HG02759 (cell line): Measurements from ENCODE around the gene CDK5RAP2.
"Not testable (repeated sequence)": the region's sequence is repeated elsewhere in the genome, so short reads cannot be mapped to it uniquely, and the experiment has no call there.

Experiments used
- ATAC-seq: cut with Tn5 transposase; IDR thresholded peaks from one replicate; pipeline ENCODE4 v1.9.1; 2021; ENCODE audit warnings: mild to moderate bottlenecking, moderate library complexity; ENCODE audit not compliant: unreplicated experiment

Gene CDK5RAP2

DNA sequence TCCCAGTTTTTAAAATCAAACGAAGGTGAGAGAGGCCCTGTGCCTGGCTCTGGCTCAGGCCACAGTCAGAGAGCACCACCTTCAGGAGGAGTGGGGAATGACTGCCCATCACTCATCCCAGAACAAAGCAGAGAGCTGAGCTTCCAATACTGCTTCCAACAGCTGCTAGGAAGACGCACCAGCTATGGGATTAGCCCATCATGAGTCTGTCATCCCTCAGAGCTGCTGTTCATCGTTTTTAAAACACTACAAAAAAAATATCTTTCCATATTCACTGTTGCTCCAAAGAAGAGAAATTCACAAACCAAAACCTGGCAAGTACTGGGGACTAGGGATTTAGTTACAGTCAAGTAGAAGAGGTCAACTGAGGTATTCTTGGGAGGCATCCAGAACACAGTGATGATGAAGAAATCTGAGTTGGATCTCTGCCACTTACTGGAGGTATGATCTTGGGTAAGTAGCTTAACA lies 102.4 kb downstream of the CDK5RAP2 start:
- peak; percentile 75 for ATAC-seq

DNA sequence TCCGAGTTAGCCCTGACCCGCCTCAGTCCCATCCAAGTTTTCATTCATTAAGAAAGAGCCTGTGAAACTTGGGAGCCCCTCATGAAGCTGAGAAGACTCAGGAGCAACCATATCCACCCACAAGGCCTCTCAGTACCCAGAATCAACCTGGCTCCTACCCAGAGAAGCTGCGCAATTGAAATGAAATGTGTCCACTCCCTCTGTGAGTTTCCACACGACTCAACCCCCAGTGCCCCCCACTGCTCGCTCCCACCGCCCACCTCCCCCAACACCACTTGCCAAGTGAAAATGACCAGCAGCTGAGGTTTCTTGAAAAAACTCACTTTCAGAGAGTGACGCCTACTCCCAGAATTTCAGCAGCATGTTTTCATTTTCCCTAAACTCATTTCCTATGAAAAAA lies 104.6 kb downstream of the CDK5RAP2 start:
- ATAC-seq, result no peak

DNA sequence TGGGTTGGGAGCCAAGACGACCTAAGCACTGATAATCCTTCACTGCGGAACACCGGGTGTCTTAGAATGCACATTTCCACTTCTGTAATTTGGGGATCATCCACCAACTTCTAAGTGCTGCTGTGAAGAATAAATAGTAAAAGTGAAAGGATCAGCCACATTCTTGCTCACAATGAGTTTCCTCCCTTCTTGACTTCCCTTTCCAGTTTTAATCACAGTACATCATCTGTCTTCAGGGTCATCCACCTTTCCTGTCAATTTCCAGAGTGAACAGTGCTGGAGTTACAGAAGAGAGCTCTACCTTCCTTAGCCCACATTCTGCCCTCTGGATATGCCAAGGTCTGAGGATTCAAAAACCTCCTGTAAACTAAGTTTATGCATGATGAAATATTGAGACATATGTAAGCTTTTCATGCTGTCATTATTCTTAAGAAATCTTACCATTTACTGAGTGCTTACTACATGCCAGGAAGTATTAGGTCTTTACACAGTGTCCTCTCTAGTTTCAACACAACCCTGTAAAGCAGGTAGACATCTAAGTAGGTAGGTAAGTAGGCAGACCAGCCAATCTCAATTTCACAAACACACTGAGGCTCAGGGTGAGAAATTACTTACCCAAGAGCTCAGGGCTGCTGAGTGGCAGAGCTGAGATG lies 105.2 kb downstream of the CDK5RAP2 start:
- no peak for ATAC-seq

DNA sequence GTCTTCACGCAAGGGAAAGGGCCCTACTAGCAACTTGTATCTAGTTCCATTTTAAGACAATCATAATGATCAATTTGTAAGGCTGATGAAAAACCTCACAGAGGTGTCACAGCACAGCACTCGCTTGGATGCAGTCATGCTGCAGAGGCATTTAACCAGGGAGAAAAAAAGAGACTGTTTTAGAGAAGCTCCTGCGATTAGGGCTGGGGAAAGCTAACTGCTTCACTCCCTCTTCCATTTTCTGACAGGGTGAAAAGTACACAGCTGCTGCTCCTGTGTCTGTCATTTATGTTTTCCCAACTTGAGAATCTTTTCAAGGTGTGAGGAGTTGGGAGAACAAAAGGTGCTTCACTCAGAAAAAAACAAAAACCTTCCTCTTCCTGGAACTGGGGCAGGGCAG lies 106.4 kb downstream of the CDK5RAP2 start:
- ATAC-seq, result no peak

DNA sequence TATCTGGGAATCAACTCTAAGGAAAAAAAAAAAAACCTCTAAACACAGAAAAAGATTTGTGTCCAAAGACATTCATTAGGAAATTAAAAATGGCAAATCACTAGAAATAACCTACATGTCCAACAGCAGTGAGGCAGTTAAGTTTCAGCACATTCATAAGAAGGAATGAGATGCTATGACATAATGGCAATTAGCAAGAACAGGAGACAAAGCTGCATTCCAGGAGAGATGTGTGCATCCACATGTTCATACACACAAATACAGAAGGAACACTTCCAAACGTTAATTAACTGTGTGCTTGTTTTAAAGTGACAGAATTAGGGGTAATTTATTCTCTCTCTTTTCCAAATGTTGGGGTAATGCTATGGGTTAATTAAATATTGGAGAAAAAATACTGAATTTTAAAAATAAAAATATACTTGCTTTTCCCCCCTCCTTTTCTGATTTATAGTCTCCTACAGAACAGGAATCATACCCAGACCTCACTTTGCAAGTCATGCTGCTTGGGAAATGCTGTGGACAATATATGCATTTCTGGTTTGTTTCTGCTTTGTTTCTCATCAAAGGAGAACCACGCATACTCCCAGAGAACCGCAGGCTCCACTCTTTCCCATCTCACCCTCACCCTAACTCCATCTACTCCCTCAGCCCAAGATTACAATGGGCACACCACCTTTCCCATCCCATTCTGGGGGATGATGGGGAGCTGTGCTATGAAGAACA lies 114.1 kb downstream of the CDK5RAP2 start:
- no peak for ATAC-seq

DNA sequence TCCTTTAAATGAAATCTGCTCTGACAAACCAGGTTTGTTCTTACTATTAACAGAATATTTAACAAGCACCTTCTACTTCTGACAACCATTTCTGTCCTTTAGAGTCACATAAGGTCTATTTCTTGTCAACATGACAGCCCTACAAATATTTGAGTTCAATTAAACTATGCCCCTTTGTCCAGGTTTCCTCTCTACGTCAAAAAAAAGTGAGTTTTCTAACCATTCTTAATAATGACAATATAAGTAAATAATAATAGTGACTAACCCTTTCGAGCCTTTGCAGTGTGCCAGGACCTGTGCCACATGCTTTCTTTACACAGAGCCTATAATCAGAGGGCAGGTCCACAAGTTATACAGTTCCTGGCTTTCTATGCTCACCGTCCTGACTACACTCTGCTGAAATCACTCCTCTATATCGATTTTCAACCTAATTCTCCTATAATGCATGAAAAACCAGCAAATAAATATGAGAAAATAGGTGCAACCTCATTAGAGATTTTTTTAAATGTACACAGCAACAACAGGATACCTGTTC lies 115.0 kb downstream of the CDK5RAP2 start:
- no peak for ATAC-seq

DNA sequence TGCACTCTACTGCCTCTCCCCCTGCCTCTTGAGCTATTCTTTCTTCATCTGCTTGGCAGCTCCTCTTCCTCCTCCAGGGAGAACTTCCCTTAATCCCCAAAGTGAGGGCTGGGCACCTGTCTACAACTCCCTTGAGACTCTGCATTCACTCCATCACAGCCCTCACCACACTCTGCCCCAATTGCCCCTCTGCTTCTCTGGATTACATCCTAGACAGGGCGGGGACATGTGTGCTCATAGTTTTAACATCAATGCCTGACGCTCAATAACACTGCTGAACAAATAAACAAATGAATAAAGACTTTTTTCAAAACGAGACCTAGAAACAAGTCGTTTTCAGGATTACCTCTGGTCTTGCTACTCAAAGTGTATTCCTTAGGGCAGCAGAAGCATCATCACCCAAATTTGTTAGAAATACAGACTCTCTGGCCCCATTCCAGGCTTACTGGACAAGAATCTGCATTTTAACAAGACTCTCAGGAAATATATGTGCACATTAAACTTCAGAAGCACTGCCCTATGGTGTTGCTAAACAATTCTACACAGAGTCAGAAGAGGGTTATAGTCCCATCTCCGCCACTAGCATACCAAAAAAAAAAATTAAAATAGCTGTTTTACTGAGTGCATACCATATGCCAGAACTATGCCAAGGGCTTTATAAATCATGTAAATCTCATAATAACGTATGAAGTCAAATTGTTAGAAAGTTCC lies 115.6 kb downstream of the CDK5RAP2 start:
- no peak for ATAC-seq

DNA sequence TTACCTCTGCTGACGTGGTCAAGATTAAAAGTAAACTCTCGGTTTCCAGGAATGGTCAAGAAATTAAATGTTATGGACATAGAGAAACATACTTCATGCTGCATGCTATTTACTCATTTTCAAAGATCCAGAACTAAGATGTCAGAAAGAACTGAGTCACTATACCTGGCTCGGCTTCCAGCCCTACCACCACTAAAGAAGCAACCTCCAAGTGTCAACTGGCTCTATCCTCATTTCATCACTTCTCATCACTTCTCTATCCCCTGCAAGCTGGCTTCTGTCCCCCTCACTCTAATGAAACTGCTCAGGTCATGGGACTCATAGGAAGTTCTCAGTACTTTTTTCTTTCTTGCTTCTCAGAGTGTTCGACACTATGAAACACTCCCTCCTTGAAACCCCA lies 116.2 kb downstream of the CDK5RAP2 start:
- ATAC-seq, result no peak

DNA sequence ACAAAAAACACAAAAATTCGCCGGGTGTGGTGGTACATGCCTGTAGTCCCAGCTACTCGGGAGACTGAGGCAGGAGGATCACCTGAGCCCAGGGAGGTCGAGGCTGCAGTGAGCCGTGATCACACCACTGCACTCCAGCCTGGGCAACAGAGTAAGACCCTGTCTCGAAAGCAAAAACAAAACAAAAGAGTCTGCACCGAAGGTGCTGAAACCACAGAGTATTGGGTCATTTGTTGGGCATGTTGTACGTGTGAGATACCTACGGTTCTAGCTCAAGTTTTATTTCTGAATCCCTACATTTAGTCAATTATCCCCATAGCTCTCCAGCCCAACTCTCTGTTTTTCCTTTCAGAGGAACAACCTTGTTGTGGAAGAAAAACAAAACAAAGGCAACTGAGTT lies 118.3 kb downstream of the CDK5RAP2 start:
- not testable (repeated sequence) for ATAC-seq

DNA sequence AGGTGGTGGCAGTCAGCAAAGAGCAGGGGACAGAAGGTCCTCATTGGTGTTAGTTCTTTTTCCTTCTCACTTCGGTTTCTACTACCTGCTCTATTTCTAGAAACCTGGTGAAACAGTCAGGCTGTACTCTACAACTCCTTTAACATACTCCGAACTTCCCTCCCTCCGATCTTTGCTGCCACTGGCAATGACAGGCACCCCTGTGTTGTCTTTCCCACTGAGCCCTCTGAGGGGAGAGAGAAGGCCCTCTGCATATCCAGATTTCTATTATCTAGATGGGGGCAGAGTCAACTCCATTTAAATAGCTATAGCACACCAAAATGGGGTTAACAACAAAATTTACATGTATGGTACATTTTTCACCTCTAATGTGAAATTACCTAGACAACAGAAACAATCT lies 123.7 kb downstream of the CDK5RAP2 start:
- ATAC-seq, result no peak

DNA sequence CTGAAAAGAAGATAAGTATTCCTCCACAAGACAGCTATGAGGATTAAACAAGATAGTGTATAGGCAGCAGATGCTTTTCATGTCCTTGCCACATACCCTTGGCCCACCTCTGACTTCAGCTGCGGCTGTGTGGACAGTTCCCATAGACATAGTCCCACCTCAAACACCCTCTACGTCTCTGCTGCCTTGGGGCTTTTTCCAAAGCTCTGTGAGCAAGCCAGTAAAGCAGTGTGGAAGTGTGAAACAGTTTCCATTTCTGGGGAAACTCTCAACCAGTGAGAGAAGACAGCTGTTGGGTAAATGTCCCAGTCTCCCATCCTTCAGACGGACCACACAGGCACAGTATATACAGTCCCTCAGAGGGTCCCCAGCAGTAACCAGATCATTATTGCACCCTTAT lies 125.5 kb downstream of the CDK5RAP2 start:
- ATAC-seq, result no peak

DNA sequence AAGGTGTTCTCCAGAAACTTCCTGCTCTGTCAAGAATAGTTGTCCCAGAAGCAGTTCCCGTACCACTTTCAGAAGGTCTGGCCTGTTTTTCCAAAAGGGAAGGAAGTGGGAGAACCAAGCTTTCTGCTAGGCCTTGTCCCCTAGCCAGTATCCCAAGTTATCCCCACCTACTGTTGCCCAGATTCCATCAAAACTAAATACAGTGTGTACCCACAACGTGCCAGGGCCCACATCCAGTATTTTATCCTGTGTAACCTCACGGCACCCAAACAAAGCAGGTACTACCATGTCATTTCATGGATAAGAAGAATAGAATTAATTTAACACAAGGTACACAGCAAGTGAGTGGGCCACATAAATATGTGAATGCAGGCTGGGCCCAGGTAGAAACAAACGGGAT lies 126.2 kb downstream of the CDK5RAP2 start:
- ATAC-seq, result no peak

DNA sequence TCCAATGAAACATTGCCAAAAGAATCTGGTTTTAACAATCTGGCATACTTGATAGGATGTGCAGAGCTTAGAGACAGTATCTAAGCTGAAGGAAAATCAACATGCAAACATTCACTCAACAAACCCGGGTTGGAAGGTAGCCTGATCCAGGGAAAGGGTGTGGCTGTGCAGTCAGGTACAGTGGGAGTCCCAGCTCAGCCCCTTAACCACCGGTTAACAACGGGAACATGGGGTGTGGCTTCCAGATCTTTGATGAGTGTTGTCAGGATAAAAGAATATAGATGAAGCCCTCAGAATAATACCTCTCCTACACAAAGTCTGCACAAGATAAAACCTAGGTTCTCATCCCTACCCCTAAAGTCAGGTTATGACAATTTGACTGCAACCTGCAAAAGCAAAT lies 127.3 kb downstream of the CDK5RAP2 start:
- ATAC-seq, result no peak

DNA sequence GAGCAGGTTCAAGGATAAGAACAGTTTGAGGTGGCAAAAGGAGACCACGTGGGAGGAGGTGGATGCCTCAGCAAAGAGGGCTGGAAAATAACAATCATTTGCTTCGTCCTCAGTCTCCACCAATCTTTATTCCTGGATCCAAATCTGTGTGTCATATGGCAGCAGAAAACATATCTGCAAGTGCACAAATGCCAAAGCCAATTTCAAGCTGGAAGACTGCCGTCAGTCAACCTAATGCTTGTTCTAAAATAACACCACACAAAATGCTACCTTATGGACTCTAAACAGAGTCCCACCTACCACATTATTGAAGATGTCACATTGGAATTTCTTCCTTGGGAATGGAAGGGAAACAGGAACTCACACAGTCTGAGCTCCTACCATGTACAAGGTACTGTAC lies 129.1 kb downstream of the CDK5RAP2 start:
- ATAC-seq, result no peak

DNA sequence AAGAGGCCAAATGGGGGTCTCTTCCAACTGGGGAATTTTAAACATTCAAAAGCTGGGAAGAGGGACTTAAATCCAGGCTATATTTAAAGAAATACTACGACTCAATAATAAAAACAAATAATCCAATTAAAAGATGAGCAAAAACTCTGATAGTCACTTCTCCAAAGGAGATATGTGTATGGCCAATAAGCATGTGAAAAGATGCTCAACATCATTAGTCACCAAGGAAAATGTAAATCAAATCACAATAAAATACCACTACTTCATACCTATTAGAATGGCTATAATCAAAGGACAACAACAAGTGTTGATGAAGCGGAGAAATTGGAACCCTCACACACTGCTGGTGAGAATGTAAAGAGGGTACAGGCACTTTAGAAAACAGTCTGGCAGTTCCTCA lies 130.4 kb downstream of the CDK5RAP2 start:
- no peak for ATAC-seq

DNA sequence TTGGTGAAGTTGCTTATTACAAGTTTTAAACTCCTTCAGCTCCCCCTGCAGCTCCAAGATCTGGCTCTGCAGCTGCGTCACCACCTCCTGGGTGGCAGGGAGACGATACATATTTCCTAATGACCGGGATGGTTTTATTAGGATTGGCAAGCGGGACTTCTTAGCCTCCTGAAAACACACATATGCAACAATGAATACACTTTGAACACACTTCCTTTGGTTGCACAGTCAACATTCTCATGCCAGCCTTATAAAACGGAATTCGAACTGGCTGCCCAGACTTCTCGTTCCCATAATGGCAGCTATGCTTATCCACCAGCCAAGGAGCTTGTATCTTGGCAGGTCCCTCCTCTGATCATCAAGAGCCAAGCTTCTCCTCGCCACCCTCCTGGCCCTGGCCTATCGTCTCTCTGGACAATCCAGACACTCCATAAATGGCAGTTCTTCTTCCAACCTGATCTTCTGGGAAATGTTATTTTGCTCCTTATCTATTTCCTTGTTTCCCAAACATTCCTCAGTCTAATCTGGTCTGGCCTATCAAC lies 131.9 kb downstream of the CDK5RAP2 start:
- no peak for ATAC-seq

DNA sequence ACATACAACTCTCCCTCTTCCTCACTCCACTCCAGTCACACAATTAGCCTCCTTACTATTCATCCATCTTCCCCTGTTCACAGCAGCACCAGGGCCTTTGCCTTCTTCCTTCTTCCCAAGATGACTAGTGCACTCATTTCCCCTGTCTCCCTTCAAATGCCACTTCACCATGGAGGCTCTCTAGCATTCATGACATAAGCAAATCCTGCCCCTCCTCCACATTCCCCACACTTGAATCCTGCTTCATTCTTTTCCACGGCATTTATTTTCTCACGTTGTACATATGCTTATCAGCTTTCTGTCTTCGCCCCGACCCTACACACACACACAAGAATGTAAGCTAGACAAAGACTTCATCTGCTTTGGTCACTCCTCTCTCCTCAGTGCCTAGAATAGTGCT lies 133.3 kb downstream of the CDK5RAP2 start:
- ATAC-seq, result no peak

DNA sequence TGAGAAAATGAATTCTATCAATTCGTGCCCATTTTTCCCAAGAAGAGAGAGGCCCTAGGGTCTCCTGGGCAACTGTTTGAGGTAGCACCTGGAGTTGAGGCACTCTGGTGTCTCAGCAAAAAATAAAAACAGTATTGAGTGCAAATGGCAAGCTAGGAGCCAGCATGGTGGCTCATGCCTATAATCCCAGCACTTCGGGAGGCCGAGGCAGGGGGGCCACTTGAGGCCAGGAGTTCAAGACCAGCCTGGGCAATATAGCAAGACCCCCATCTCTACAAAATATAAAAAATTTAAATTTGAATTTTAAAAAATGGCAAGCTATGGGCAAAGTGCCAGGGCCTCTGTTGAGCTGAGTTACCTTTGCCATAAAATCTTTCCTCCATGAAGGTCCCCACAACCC lies 136.0 kb downstream of the CDK5RAP2 start:
- no peak for ATAC-seq

DNA sequence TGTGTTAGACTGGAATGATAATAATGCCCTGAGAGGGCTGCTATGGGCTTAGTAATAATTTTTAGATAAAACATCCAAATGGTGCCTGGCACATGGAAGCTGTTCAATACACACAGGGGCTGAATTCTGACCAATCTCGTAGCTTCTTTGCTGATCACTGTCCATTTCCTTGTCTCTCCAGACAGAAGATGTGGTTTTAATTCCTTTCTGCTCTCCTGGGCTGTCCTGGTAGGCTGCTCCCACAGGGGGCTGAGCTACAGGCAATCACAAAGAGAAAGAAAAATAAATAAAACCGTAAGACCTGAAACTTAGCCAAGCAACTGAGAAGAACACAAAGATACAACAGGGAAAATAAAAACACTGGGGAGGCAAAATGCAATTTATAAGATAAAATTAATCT lies 136.5 kb downstream of the CDK5RAP2 start:
- no peak for ATAC-seq

DNA sequence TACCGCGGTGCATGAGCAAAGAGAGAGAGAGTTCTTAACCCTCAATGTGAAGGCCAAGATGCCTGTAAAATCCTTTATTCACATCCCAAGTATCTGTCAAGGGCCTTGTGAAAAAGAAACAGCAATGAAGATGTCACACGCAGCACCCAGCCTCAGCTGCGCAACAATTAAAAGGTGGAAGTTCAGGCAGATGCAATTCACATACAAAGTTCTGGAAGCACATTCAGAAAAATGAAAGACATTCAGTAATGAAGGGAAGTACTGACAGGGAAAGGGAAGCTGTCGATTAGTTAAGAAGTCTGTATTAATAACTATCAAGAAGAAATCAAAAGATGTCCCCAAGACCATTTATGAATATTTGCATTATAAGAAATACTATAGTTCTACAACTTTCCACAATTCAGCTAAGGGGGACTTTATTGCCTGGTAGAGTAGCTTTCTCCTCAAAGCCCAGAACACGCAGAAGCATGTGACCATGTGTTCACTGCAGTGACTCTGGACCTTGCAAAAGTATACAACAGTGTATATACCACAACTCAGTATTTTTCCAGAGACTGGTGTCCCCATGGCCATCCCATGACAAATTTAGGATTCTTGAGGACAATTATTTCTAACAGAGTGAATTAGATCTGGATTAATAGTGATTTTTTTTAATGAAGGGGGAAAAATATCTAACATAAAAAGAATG lies 137.5 kb downstream of the CDK5RAP2 start:
- ATAC-seq, result no peak
